G401 (cell line): ENCODE measurements around the gene COL13A1. TPM values are rescaled to one million over a fixed set of nuclear protein-coding genes. Genes with fewer than 3 reads are reported as not detected.

Experiments
- DNase-seq: peaks from one replicate; pipeline ENCODE4 v3.0.0-alpha.2; 2015; ENCODE audit warnings: low spot score
- in situ Hi-C: cut with HindIII; loops from 2 replicates; pipeline ENCODE4 v1.10.0; 2016; ENCODE audit warnings: low sequenced_read_pairs, mixed read lengths
- total RNA-seq: library from RNA; depleted of rRNA; stranded (reverse); fragments of >200 nt; shearing (Covaris generic); gene quantifications from 2 replicates; pipeline ENCODE4 v1.2.3, GENCODE V29; 2014; rRNA removed

COL13A1 gene
- 0.17 TPM in 1 of 2 replicates, not detected in the other for total RNA-seq

DNA sequence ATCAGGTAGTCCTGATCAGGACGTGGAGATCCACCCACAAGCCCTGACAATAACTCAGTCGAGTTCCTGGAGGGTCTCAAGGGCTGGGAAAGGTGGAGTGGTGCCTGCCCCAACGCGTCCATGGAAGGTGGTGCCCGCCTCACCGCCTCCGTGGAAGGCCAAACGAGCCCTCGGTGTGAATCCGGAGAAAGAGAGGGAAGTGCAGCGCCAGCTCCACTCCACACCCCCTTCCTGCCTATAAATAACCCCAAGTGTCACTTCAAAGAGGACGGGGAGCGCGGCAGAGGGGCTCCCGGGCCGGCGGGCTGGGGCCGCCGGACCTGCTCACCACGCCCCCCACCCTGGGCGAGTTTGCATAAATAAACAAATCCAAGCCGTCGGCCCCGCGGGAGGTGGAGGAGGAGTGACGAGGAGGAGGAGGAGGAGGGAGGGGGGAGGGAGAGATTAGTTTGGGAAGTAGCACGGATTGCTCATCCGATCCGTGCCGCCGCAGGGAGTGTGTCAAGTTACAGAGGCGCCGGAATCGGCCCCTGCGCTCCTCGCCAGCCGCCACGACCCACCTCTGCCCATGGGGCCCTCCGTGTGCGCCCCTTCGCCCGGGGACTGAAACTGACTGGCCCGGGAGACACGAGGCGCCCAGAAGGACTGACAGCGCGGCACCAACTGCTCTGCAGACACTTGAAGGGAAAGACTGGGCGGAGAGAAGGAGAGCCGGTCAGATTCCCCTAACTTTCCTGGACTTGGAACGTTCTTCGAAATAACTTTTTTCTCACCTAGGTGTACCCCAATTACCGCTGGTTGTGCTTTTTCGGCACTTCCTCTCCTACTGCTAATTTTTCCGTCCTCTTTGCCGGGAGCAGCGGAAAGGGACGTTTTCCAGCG, at the start of gene COL13A1:
COL13A1 (plus strand) TSS at position 473 of the 882 bp plus-strand sequence. CDS start 518 bp downstream, outside the sequence.
- DNase-seq, result peak; percentile 60
- in situ Hi-C loops, result no loop called here

DNA sequence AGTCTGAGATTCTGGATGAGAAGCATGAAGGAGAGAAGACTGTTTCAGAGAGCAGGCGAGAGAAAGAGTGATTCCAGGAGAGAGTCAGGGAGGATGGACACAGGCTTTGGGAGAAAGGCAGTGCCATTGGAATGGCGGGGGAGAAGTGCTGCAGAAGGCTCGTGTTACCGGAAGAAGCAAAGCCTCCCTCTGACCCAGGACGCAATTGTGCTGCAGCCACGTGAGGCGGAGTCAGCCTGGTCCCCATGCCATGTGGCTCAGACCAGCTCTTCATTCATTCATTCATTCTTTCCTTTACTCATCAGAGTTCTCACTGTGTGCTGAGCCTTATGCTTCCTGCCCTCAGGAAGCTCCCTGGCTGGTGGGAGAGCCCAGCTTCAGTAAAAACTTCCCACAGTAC, 49.2 kb upstream of the COL13A1 start:
- DNase-seq, result no peak
- in situ Hi-C loops, result no loop called here

DNA sequence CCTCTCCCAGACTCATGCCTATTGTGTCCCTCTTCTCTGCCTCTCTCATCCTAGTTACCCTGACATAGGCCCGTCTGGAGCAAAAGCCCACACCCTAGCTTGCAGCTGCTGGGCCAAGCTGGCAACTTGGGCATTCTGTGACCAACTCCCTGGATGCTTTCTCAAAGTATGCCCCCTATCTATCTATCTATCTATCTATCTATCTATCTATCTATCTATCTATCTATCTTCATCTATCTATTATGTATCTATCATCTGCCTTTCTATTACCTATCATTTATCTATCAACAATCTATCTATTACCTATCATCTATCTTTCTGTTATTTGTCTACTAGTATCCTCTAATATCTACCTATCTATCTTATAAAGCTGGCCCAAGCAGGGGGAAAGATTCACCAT, 45.4 kb upstream of the COL13A1 start:
- in situ Hi-C loops, result no loop called here

DNA sequence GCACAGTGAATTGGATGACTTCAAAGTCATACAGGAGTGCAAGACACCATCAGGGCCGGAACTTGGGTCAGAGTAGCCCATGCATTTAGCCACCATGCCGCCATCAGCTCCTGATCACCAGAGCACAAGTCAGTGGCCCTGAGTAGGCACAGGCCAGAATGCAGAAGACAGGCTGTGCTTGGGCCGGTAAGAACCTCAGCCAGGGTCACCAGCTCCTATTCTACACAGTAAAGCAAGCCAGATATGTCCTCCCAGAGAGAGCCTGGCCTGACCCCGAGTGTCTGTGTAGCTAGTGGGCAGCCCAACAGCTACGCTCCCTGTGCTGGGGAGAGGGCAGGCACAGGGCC, 44.5 kb upstream of the COL13A1 start:
- DNase-seq, result no peak
- in situ Hi-C loops, result no loop called here

More for the DNA sequence above, 45.4 kb upstream of the COL13A1 start:
- no peak for DNase-seq

DNA sequence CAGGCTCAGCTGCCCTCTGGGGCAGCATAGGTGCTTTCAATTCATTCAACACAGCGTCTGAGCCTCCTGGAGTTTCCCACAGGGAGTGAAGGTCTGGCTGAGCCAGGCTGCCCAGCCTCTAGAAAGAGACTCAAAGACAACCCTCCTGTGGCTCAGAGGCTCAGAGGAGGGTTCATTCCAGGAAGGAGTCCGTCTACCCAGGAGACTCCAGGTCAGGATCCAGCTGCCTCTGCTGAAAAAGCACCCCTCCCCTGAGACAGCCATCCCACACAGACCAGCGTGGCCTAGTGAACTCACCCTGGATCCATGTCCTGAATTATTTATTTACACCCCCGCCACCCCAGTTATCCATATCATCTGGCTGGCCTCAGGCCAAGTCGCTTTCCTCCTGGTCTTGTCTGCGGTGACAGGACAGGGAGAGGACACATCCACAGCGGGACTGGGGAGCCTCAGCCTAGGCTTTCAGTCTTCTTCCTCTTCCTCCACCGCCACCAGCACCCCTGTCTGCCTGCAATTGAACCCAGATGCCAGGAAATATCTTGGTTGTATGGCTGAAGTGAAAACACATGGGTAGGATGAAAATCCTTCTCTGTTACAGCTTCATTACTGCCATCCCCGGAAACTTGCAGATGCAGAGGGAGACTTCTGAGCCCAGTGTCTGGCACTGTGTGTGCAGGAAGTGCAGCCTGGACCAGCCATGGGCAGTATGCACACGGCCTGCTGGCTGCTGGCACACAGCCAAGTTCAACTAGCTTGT, 44.0 kb upstream of the COL13A1 start:
- in situ Hi-C loops, result no loop called here
- DNase-seq, result peak; percentile 71

DNA sequence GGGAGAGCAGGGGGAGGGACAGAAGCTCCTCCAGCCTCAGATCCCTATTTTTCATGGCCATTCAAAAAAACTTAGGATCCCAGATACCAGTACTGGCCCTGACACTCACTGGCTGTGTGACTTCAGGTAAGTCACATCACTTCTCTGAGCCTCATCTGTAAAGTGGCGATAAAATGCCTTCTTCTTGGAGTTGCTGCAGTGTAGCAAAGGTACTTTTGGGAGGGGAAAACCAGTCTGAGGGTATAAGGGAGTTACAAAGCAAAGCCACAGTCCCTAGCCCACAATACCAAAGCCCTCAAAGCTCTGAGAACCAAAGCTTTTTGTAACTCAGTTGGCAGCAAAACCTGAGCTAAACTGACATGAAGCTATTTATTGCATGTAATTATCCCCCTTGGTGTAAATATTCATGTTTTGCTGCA, 43.4 kb upstream of the COL13A1 start:
- in situ Hi-C loops, result no loop called here
- no peak for DNase-seq

DNA sequence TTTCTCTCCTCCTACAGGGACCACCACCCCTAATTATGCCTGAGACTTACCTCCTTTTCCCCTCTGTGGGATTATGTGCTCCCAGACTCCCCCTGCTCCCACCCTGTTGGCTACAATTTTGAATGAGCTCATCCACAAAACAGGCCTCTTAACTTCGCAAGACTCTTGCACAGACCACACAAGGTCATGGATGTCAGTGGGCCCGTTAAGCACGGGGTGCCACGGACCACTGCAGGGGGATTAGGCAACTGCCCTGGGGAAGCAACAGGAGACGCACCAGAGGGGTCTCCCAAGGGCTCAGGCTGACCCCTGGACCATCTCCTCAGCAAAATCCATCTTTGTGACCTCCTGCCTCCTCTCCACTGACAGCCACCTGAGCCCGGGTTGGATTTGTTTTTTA, 42.1 kb upstream of the COL13A1 start:
- DNase-seq, result no peak
- in situ Hi-C loops, result no loop called here

DNA sequence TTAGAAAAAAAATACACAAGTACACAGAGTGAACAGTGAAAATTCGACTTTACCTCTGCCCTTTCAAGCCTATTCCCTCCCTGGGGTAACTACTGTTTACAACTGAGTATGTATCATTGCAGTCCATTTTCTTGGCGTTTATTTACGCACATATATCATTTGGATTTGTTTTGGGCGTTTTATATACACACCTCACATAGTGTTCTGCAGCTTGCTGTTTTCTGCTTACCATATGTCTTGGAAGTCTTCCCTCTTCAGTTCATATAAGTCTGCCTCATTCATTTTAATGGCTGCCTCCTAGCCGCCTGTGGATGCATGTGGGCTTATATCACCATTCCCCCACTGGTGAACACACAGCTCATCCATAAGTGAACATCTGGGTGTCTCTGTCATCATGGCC, 41.6 kb upstream of the COL13A1 start:
- DNase-seq, result no peak
- in situ Hi-C loops, result no loop called here

DNA sequence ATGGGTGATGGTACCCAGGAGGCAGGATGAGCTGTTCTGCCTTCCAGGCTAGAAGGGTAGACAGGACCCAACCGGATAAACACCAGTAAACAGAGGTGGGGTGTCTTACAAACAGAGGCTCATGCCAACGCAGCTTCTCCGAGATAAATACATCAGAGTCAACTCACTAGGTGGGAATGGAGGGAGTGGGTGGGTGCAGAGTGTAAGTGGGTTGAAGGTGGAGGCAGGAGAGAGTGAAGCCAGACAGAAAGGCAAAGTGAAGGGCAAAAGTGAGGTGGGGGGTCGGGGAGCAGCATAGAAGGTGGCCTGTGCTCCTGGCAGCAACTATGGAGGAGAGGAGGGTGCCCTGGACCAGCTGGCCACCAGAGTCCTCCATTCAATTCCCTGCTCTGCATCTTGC, 40.4 kb upstream of the COL13A1 start:
- in situ Hi-C loops, result no loop called here
- DNase-seq, result no peak

DNA sequence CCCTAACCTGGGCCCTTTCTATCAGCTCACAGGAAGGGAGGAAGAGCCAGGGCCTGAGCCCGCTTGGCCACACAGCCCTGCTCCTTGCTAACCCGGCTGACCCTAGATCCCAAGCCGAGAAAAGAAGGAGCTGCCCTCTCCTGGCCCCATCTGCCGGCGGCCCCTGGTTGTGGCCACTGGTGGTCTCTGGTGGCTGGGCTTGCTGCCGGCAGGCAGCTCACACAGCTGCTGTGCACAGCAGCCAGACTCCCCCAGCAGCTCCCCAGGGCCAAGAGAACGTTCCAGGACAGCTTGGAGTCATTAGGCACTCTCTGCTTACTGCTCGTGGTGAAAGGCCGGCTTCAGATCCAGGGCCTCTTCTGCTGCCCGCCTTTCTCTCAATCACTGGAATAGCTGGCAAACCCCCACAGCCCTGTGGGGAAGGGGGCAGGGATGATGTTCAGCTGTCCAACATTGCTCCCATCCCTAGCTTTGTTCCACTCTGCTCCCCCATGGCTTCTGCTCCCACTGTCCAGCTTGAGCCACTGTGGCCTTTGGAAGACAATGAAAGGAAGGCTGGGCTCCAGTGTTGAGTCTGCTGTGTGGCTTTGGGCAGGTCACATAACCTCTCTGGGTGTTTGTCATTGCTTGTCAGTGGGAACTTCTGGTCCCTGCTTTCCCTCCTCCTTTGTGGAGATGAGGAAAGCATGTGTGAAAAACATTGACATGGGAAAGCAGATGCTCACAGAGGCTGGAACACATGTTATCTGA, 35.4 kb upstream of the COL13A1 start:
- no peak for DNase-seq
- in situ Hi-C loops, result no loop called here

DNA sequence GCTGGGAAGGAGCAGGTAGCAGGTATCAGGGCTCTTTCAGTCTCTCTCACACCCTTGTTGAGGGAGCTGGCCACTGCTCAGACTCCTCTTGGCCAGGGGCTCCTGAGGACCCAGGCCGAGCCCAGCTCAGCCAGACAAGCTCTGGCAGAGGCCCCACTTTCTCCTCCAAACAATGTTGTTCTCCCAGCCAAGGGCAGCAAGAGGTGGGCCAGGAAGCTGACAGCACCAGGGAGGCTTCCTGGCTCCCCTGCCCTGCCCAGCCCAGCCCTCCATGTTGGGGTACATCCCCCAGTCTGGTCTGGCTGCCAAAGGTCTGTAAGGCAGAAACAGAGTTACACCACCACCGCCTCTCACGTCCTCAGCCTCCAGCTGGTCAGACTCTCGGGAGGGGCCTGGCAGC, 33.9 kb upstream of the COL13A1 start:
- in situ Hi-C loops, result no loop called here
- DNase-seq, result no peak

DNA sequence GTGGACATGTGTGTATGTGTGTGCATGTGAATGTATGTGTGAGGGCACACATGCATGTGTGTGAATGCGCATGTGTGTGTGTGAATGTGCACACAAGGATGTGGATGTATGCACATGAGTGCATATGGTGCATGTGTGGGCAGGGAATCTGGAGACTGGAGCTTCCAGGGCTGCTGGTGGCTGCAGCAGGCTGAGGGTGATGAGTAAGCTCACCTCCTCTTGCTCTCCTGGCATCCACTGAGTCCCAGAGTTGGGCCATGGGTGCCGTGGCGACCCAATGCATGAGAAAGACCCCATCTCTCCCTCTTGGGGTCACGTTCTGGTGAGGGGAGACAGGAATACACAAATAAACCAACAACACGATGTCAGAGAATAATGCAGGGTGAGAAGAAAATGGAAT, 33.3 kb upstream of the COL13A1 start:
- in situ Hi-C loops, result no loop called here
- no peak for DNase-seq

DNA sequence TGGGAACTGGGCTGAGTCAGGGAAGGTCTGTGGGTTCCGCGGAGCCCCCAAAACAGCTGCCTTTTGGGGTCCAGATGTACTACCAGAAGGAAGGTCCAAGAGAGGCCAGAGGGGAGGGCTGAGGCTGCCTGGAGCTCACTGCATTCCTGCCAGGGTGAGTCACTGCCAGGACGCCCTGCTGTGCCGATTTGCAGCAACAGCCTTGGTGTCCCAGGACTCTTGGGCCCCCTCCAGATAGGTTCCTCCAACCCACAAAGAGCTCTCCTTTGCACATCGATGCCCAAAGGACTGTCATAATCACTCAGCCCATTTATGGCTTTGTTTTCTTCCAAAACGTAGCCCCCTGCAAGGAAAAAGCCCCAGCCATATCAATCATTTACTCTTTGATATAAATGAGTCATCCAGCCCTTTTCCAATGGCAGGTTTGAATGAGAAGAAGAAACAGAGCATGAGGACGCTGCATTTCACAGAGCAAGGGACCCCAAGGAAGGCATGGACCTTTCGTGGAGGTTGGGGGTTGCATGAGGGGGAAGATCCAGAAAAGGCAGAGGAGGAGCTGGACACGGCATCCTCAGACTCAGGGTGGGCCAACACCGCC, 32.2 kb upstream of the COL13A1 start:
- in situ Hi-C loops, result no loop called here

DNA sequence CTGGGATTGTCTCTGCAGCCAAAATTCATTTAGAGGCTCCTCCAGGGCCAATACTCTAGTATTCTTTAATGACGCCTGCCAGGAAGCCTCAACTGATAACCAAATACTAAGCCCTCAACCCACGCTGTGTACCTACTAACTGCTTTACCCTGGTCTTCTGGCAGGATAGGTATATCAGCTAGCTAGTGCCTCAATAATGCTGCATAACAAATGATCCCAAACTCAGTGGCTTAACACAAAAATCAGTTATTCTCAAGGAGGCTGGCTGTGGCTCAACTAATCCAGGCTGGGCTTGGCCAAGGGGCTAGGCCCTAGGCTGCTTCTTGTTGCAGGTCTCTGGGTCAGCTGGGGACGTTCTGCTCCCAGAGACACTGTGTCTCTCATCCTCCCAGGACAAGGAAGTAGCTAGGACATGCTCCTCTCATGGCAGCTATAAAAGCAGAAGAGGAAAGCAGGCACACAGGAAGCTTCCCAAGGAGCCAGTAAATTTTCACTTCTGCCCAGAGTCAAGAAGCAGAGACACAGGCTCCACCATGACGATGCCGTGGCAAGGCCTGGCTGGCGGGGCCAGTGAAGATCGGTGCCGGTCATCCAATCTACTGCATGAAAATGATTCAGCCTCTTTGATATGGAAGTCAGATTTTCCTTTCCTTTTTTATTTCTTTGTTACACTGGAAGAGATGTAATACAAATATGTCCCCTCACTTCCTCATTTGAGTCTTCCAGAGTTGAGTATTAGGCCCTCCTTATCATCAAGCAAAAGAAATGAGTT, 28.6 kb upstream of the COL13A1 start:
- in situ Hi-C loops, result no loop called here
- DNase-seq, result no peak

More for the DNA sequence above, 32.2 kb upstream of the COL13A1 start:
- peak; percentile 60 for DNase-seq

DNA sequence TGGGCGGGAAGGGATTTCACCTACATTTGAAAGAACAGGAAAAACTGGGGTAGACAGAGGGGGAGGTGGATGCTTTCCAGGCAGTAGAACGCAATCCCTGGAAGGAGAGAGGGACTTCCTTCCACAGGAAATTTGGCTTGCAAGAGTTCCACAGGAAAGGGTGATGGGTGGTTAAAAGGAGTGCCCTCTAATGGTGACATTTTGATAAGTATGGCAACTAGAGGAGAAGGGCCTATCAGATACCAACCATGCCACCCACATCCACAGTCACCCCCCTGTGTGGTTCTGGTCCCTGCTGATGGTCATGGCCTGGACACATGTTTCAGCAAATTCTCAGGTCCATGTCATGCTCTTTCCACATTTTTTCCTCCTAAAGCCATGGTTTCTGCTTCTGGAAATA, 27.1 kb upstream of the COL13A1 start:
- in situ Hi-C loops, result no loop called here

DNA sequence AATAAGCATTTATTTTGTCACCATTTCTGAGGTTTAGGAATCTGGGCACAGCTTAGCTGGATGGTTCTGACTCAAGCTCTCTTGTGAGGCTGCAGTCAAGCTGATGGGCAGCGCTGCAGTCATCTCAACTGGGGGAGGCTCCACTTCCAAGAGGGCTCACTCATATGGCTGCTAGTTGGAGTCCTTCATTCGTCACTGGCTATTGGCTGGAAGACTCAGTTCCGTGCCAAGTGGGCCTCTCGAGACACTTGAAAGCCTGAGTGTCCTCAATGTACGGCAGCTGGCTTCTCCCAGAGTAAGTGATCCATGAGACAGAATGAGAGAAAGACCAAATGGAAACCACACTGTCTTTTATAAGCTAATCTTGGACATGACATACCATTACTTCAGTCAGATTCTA, 21.6 kb upstream of the COL13A1 start:
- DNase-seq, result no peak
- in situ Hi-C loops, result no loop called here

More for the DNA sequence above, 27.1 kb upstream of the COL13A1 start:
- no peak for DNase-seq

DNA sequence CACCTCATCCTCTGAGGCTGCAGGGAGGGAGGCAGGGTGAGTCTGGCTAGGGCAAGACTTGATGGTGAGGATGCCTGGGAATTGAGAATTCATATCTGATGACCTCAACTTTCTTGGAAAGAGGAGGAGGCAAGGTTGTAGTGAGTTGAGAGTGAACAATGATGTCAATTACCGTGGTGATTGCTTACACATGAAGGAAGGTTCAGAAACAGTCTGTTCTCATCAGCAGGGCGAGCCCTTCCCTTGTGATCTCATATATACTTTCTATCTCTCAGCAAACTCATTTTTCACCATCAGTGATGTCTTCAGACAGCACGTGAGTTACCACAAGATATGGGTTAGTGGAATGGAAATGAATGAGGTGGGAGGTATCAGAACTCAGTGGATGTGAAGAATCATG, 20.1 kb upstream of the COL13A1 start:
- in situ Hi-C loops, result no loop called here

DNA sequence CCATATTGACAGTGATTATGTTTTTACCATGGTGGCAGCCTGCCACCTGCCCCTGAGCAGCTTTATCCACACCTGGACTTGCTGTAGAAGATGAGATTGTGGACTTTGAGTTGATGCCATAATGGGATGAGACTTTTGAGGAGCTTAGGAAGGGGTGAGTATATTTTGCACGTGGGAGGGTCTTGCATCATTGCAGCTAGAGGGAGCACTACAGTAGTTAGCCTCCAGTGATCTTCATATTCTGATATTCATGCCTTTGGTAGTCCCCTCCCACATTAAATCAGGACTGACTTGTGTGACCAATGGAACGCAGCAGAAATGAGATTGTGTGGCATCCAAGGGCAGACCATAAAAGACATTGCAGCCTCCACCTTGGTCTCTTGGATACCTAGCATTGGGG, 18.2 kb upstream of the COL13A1 start:
- in situ Hi-C loops, result no loop called here
- no peak for DNase-seq

More for the DNA sequence above, 20.1 kb upstream of the COL13A1 start:
- no peak for DNase-seq

DNA sequence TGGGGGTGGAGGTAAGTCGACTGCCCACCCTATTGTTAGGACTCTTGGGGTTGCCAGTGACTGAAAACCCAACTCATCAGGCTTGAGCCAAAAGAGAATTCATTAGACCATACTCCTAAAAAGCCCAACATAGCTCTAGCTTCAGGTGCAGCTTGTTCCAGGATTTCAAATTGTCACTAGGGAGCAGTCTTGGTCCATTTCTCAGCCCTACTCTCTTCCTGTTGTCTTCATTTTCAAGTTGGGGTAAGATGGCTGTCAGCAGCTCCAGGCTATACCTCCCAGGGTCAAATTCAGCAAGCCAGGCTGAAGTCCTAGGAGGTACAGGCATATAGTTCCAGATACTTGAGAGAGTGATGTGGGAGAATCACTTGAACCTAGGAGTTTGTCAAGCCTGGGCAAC, 14.9 kb upstream of the COL13A1 start:
- DNase-seq, result peak; percentile 70
- in situ Hi-C loops, result no loop called here
